GM10847 (cell line): ENCODE results near the gene CYFIP1.

Source experiments
- POLR2A ChIP-seq: IDR thresholded peaks from 2 replicates; pipeline ENCODE4 v1.6.1; 2011; ENCODE audit not compliant: insufficient read length; ENCODE audit errors: extremely low read depth

The CYFIP1 gene

GRCh38 chr15:22973987-22974386, 6.2 kb downstream of the CYFIP1 start:
- TF ChIP-seq POLR2A, result no peak

DNA sequence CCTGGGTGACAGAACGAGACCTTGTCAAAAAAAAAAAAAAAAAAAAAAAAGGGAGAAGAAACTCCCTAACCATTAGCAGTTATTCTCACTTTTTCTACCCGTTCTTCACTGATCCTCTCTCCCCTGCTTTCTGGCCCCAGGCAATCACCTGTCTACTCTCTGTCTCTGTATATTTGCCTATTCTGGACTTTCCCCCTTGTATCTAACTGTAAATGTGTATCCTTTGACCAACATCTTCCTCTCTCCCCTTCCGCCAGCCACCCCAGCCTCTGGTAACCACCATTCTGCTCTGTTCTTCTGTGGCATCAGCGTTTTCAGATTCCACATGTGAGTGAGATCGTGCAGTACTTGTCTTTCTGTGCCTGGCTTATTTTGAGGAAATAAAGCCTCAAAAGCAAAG, 6.9 kb downstream of the CYFIP1 start:
- no peak for TF ChIP-seq POLR2A

GRCh38 chr15:22969489-22969888, 10.7 kb downstream of the CYFIP1 start:
- no peak for TF ChIP-seq POLR2A

- TF ChIP-seq POLR2A, result no peak
Observed at GRCh38 chr15:22968366-22968765, 11.8 kb downstream of the CYFIP1 start.

DNA sequence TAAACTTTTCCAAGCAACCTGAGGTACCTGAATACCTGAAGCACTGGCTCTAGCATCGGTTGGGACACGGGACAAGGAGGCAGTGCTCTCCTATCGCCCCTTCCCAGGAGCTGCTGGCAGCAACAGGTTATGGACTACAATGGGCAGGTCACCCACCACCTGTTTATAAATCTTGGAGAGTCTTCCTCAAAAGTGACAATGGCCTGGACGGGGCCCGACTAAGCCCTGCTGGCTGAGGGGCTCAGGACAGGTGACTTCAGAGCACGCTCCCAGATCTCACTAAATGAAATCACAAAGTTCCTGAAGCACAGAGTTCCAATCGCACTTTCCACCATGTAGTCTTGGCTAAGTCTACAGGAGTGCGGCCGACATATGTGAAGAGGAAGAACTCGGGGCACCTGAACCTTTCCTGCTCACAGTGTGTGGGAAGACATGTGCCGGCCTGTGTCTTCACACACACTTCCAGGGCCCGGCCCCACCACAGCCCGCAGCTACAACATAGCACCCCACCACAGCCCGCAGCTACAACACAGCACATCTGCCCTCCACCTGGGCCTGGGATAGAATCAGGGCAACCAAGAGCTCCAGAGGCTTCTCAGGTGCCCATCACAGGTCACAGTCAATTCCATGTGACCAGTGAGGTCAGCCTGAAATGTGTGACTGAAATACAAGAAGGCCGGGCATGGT, 12.9 kb downstream of the CYFIP1 start:
- no peak for TF ChIP-seq POLR2A

GRCh38 chr15:22966321-22967083, 13.7 kb downstream of the CYFIP1 start:
- no peak for TF ChIP-seq POLR2A

DNA sequence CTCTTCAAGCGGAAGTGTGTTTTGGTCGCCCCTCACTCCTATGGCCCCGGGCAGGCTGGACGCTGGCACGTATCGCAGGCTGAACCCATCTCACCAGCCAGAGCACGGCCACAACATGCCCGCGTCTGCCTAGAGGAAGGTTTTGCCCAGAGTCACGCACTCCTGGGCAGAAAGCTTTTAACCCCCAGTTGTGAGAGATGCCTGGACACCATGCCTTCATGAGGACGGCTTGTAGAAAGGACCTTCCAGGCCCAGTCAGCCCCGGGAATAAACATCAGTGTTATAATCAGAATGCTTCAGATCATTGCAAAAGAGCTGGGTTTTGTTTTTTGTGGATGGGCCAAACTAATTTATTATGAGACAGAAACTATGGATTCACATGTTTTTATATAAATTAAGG, 16.5 kb downstream of the CYFIP1 start:
- no peak for TF ChIP-seq POLR2A

DNA sequence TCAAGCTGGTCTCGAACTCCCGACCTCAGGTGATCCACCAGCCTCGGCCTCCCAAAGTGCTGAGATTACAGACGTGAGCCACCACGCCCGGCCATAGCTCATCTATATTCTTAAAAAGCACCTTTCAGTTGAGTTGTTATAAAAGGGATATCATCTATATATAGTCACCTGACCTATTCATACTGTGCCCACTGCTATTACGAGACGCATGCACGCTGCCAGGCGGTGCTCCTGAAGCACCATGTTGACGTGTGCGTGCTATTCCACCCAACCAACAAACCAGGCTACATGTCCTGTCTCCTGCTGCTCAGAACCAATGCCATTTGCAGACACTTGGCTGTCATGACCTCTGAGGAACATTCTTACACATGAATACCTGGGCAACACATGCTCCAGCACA, 17.6 kb downstream of the CYFIP1 start:
- no peak for TF ChIP-seq POLR2A

DNA sequence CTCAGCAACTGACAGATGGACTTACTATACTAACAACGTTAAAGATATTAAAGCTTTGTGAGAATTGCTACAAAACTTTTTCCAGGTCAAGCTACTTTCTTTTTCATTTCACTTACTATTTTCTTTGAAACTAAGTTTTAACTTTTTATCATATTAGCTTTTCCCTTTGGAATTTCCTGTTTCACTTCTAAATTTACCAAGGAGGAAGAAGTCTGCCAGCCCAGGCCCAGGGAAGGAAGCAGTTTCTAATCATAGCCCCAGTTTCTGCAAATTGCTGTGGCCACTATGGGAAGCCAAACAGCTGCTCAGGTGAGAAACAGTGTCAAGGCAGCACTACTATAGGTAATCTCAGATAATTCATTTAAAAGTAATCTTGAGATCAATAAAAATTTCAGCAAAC, 18.4 kb downstream of the CYFIP1 start:
- no peak for TF ChIP-seq POLR2A

- no peak for TF ChIP-seq POLR2A
Observed at GRCh38 chr15:22960556-22960955, 19.6 kb downstream of the CYFIP1 start.

- TF ChIP-seq POLR2A, result no peak
Observed at GRCh38 chr15:22960126-22960525, 20.0 kb downstream of the CYFIP1 start.

DNA sequence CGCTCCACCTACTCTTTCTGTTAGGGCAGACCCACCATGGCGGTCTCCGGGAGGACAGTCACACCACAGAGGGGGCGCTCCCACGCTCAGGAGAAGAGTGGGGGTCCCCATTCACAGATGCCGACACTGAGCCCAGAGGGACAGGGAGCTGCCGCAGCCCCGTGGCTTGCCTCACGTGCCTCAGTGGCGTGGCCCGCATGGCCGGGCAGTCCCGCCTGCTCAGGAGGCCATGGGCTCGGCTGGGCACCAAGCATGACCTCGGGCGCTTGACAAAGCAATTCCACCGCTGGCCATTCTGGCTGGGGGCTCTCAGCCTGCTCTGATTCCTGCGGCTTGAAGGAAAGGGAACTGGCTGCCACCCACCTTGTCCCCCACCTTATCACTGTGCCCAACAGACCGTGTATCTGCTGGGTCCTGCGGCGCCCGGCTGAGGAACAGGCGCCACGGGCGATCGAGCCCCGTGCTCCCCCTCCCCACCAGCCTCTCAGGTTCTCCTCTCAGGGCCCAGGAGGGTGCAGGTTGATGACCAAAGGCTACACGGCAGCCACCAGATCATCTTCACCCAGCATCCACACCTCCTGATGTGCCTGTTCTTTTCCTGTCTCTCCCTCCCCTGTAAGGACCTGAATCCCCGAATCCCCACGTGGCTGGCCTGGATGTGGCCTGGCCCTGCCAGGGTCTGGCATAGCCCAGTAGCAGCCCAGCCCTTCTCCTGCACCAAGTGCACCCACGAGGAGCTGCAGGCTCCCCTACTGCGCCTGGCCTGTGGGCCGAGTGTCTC, 20.7 kb downstream of the CYFIP1 start:
- TF ChIP-seq POLR2A, result no peak

- no peak for TF ChIP-seq POLR2A
Observed at GRCh38 chr15:22958487-22959280, 21.5 kb downstream of the CYFIP1 start.

DNA sequence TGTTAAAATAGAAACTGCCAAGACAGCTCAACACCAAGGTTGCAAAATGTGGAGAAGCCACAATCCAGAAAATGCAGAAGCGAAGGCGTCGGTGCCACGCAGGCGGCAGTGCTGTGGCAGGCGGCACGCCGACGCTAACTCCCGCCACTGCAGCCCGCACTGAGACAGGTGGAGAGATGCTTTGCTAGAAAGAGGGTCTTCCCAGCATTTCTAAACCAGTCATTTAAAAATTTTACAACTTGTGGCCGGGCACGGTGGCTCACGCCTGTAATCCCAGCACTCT, 23.2 kb downstream of the CYFIP1 start:
- no peak for TF ChIP-seq POLR2A

DNA sequence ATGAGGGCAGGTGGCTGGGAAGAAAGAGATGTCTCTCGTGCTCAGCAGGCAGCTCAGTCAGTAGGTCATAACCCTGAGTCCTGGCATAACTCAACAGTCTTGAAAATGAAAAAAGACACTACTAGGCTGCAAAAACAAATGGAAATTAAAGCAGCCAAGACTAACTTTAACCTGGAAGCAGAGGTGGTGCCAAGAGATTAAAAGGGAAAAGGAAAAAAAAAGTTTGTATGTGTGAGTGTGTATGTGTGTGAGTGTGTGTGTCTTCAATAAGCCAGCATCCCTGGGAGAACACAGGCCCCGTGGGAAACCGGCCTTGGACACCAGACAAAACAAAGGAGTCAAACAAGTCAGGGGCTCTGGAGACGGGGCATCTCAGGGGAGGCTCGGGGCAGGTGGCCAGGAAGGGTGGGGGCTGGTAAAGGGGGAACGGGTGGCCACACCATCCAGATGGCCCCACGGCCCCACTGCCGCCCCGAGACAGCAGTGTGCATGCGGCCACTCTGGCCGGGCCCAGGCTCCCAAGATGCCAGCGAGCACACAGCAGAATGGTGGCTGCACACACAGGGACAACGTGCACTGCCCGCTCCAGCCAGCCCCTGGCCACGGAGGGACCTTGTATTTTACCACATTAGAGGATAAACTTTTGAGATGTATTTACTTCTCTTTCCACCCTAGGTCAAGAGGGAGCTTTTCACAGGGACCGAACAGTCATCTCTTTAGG, 23.8 kb downstream of the CYFIP1 start:
- no peak for TF ChIP-seq POLR2A

GRCh38 chr15:22955544-22956119, 24.5 kb downstream of the CYFIP1 start:
- no peak for TF ChIP-seq POLR2A
